ENCODE results near the gene NISCH.

DNA sequence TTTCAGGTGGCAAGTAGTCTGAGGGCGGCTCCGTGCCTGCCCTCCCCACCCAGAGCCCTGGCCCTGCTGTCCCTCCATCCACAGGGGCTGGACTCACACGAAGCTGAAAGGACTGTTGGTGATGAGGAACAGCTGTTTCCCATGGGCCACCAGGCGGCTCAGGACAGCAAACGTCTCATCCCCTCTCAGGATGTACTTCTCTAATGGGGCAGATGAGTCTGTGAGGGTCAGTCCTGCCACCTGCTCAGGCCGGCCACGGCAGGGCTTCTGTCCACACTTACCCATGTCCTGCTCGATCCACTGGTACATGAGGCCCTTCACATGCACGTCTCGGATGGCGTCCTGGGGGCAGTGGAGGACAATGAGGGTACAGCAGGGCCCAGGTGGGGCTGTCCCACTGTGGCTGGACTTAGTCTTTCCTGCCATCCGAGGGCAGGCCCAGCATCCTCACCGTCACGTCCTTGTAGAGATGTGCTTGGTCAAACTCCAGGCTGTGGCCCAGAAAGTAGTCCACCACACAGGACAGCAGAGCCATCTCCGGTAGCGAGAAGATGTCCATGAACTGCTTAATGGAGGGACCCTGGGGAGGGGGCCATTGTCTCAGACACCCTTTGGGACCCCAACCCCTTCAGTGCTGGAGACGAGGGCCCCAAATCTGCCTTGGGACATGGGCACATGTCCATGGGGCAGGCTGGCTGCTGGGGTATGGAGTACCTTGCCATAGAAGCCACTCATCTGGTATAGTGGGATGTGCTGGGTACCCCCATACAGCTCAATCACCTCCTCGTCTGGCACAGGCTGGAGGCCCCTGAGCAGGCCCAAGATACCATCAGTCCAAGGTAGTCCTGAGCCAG is 72.6 kb downstream of the NISCH start:
- TF ChIP-seq, protein P1, sequence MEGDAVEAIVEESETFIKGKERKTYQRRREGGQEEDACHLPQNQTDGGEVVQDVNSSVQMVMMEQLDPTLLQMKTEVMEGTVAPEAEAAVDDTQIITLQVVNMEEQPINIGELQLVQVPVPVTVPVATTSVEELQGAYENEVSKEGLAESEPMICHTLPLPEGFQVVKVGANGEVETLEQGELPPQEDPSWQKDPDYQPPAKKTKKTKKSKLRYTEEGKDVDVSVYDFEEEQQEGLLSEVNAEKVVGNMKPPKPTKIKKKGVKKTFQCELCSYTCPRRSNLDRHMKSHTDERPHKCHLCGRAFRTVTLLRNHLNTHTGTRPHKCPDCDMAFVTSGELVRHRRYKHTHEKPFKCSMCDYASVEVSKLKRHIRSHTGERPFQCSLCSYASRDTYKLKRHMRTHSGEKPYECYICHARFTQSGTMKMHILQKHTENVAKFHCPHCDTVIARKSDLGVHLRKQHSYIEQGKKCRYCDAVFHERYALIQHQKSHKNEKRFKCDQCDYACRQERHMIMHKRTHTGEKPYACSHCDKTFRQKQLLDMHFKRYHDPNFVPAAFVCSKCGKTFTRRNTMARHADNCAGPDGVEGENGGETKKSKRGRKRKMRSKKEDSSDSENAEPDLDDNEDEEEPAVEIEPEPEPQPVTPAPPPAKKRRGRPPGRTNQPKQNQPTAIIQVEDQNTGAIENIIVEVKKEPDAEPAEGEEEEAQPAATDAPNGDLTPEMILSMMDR (conservative IDR thresholded peaks at IDR 0.05; ENCODE audit: low read depth, low read length): no peak
- no peak for TF ChIP-seq EZH2 (IDR thresholded peaks at IDR 0.05; ENCODE audit: borderline replicate concordance, low read depth, low read length, poor library complexity, severe bottlenecking)
